GM21529 (cell line): ENCODE results near the gene FRMD4A.
"Not testable (repeated sequence)": the region's sequence is repeated elsewhere in the genome, so short reads cannot be mapped to it uniquely, and the experiment has no call there.

ENCODE experiments used
- ATAC-seq: cut with Tn5 transposase; IDR thresholded peaks from one replicate; pipeline ENCODE4 v1.9.1; 2021; ENCODE audit not compliant: unreplicated experiment

FRMD4A gene

DNA sequence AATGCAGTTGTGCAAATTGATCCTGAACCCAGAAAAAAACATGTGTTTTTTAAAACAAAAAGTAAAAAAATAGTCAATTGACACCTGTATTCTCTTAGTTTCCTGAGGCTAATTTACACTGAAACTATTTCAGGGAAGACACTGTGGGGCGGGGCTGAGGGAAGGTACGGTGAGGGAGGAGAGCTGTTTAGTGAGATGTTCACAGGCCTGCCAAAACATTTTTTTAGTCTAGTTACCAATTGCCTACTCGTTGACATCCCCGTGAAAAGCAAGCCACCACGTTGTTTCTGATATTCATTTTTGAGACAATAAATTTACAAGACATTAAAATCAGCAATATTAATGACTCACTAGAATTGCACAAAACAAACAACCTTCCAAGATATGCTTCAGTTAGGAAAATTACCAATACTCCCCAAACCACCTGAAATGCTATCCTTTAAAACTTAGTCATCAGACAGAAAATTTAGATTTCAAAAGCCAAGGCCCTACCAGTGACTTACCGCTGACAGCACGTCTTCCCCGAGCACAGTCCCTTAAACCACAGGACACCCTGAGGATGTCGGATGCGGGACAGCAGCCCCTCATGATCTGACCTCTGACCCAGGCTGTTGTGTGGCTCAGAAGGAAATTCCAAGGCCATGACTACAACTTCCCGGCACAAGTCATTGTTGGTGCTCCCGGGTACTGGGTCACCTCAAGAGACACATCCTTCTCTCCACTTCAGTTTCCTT is 464.8 kb downstream of the FRMD4A start:
- ATAC-seq = no peak

DNA sequence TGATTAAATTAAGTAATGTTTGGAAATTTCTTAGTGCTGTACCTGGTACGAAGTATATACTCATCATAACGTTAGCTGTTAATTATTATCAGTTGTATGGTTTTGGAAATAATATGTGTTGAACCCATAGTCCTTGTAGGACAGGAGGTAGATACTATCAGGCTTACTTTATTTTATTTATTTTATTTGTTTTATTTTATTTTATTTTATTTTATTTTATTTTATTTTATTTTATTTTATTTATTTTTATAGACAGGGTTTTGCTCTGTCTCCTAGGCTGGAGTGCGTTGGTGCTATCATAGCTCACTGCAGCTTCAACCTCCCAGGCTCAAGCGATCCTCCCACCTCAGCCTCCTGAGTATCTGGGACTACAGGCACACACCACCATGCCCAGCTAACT is 465.5 kb downstream of the FRMD4A start:
- ATAC-seq = not testable (repeated sequence)

DNA sequence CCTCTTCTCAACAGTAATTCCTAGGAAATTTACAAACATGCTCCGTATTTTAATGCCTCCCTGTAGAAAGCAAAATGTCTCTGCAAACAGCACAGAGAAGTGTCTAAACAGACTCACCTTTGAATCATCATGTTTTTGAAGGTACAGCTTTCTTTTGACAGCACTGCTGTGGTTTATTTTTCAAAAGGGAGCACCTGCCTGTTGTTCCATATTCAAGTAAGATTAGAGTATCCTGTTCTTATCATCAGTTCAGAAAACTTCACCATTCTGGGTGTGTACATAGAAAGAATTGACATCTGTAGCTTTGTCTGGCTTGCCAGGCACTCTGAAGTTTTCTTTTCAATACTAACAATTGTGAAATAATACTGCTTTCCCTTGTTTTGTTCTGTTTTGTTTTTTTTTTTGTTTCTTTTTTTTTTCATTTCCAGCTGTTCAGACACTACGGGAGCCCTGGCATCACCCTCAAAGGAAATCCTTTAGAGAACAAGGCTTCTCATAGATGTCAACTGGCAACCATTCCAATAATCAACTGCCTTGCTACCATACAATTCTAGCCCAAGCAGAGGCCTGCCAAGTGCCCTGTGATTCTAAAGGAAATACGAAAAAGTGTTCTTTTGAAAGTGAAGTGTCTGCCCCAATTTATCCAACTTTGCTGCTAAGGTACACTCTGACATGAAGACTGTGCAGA is 468.0 kb downstream of the FRMD4A start:
- ATAC-seq = no peak

DNA sequence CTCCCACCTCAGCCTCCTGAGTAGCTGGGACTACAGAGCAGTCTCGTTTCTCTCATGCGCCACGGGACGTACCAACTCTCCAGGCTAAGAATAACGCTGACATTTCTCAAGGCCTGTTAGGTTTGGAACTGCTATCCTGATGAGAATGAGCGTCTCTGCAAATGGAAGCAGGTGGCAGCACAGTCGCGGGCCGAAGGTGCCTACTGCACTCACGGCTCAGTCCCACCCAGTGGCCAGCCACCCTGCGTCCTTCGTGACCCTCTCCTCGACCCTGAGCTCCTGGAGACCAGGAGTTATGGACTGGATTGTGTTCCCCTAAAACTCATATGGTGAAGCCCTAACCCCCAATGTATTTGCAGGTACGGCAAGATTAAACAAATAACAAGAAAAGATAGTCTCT is 469.8 kb downstream of the FRMD4A start:
- ATAC-seq = no peak

DNA sequence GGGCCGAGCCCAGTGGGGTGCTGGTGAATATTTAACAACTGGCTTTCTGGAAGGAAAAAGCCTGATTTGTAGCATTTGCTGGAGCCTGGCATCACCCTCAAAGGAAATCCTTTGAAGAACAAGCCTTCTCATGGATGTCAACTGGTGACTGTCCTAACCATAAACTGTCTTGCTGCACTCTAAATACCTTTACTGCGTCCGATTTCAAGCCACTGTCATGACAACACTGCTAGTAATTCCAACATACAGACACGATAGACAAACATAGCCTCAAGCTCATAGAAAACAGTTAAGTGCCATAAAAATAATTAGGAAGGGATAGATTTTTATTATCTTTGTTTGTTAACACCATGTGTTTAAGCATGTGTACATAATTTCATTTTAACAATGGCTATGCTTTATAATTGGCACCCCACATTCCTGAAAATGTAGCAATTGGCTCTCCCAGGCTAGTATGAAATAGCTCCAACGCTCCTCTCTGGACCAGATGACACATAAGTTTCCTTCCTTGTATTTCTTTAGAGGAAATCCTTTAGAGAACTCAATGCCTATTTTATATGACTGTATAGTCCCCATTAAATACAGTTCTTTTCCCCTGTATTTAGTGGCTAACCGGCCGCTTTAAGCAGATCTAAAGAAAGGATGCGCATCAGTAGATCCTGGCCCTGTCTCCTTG is 470.6 kb downstream of the FRMD4A start:
- no peak for ATAC-seq

DNA sequence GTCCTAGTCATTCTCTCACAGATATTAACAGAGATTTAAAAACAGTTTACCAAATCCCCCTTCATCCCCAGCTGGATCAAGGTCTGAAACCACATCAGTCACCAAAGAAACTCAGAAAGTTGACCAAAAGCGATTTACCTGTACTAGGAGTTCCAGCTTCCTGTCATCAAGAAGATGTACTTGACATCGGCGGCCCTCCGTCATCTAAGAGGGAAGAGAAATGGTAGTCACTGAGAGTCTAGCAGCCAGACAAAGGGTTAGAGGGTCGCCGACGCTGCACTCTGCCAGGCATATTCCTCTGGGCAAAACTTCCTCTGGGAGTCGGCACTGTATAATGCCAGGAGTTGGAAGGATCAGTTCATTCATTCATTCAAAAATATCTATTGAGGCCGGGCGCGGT is 472.0 kb downstream of the FRMD4A start:
- ATAC-seq = no peak

DNA sequence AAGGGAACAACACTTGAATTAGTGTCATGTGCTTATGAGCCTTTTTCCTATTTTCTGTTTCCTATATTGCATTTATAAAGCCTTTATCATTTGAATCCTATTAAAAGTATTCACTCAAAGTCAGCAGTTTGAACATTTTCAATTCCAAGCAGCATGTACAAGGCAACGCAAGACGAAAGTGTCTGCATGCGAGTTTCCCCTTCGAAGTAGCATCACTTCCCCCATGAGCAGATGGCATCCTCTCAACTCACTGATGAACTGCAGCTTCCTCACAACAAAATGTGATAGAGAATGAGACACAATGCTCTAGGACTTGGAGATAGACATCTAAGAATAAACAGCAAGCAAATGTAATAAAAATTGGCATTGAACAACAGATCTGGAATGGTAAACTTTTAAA is 473.3 kb downstream of the FRMD4A start:
- no peak for ATAC-seq

DNA sequence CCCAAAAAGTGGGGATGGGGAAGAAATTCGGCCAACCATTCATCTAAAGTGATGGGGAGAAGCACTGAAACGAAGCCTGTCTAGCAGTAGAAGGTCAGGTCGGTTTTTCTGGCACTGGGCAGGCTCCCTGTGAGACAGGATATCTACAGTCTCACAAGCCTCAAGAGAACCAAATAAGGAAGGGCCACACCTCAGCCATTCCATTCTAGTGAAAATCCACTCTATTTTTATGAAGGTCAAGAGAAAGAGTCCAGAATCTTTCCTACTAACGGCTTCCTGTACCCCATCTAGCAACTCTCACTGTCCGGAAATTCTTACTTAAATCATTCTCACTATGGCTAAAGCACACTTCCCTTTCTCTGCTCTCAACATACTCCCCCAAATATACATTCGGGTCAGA is 476.9 kb downstream of the FRMD4A start:
- no peak for ATAC-seq

DNA sequence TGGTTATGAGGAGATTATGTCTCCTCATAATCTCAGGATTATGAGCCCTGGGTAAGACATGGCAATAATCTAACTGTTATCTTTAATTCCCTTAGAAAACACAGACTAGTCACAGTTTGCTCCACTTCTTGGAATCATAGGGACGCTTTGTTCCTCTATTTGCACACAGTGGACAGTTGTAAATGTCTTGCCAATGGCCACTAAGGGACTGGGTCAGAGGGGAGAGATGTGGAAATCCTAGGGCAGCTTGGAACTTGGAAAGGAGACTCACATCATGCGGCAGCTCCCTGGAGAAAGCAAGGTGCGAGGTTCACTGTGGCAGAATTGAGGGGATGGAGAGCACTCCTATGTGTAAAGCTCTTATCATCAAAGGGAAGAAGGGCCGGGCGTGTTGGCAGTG is 477.9 kb downstream of the FRMD4A start:
- no peak for ATAC-seq

DNA sequence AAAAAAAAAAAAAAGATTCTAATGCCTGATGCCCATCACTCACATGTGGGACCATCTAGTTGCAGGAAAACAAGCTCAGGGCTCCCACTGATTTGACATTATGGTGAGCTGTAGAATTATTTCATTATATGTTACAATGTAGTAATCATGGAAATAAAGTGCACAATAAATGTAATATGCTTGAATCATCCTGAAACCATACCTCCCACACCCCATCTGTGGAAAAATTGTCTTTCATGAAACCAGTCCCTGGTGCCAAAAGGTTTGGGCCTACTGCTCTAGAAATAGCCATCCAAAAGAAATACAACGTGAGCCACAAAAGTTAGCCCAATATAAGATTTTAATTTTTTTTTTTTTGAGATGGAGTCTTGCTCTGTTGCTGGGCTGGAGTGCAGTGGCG is 478.8 kb downstream of the FRMD4A start:
- ATAC-seq = no peak

DNA sequence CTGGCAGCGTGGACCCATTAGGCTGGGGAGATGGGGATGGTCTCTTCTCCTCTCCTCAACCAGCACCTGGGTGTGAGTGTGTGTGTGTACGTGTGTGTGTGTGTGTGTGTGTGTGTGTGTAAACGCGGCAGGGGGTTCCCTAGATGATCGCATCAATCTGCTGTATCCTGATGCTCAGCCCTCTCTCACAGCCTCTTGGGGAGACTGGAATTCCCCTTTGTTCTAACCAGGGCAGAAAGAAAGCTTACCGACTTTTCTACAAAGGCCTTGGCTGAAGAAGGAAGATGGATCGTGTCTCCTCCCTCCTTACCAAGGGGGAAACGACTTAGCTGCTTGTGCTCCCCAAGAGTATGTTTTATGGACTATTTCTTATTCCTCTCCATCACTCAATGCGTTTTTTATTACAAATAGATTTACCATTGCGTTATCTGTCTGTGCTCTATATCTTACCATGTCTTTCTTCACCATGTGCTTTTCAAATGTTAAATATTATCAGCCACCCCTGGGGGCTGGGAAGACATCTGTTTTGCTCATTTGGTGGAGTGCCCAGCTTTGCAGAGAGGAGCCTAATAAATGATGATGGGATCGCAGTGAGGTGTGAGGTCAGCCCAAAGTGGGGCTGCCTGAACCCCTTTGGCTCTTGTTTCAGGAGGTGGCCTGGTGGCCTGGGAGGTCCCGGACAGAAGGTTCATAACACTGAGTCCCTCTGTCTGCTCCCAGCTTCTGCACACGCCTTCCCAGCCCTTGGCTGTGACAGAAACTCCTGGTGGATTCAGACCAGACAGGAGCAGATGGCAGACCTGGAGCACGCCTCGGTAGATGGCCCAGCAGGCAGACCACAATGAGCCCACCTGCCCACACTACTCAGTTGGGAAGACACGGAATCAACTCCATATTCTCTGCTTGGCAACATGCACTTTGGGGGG is 481.9 kb downstream of the FRMD4A start:
- no peak for ATAC-seq

DNA sequence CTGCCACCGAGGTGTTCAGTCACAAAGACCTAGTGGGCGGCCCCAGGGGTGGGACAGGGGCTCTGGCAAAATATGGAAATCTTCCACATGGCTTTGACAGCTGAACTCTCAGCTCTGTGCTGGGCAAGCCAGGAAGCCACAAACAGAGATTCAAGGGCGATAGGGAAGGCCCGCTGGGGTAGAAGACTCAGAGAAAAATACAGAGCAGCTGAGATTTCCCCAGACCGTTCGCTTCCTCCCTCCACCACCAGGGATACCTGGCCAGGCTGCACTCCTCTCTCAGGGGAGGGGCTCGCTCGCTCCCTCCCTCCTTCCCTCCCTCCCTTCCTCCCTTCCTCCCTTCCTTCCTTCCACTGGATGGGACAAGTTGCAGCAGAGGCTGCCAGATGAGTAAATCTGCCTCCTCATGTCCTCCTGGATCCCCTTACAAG is 483.5 kb downstream of the FRMD4A start:
- ATAC-seq = no peak

DNA sequence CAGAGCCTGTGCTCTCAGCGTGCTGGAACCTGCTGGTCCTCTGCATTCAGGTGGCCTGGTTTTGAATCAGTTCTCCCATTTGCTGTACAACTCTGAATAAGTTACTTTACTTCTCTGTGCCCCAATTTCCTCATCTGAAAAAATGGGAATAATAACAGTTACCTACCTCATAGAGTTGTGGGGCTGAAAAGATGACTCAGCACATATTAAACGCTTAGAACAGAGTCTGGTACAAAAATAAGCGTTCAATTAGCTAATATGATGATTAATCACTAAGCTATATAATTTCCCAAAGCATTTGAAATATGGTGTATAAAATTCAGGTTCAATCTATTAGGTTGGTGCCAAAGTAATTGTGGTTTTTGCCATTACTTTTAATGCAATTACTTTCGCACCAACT is 484.8 kb downstream of the FRMD4A start:
- no peak for ATAC-seq

DNA sequence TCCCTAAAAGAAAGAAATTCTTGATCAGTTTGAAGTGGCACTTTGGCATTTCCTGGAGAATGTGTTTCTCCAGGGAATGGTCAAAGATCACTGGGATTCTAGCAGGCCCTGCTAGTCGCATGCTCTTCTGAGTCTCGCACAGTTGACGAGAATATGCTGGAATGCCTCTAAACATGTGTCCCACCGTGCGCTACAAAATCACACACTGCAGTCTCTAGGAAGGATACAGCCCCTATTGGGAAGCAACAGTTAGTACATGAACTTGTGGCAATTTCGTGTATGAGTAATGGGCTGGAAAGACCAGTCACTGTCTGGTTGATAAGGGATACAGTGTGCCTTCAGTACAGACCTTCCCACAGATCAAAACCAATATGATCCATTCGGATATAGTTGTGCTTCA is 486.1 kb downstream of the FRMD4A start:
- ATAC-seq = no peak

DNA sequence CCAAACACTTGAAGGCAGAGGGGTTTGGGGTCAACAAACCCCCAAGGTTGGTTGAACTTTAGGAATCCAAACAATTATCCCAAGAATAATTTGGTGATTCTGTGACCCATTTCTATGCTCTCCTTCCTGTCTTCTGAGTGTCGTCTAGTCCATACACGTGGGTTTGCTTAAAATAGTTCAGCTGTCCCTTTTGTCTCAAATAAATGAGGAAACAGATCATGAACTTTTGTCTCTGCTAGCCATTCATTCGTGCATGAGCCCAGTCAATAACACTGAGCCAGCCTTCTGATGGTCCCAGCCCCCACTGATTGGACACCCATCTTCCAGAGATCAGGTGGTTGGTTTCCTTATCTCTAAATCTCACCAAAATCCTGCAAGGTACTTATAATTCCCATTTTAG is 488.6 kb downstream of the FRMD4A start:
- ATAC-seq = no peak

DNA sequence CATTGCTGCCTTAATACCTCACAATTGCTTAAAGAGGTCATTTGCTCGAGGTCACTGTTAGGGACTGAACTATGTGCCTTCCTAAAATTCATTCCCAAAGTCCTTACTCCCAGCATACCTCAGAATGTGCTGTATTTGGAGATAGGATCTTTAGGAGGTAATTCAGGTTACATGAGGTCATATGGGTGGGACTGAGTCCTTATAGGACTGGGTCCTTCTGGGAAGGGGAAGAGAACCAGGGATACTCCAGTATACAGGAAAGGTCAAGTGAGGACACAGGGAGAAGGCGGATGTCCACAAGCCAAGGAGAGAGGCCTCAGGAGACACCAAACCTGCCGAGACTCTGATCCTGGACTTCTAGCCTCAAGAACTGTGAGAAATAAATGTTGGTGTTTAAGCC is 490.7 kb downstream of the FRMD4A start:
- no peak for ATAC-seq

DNA sequence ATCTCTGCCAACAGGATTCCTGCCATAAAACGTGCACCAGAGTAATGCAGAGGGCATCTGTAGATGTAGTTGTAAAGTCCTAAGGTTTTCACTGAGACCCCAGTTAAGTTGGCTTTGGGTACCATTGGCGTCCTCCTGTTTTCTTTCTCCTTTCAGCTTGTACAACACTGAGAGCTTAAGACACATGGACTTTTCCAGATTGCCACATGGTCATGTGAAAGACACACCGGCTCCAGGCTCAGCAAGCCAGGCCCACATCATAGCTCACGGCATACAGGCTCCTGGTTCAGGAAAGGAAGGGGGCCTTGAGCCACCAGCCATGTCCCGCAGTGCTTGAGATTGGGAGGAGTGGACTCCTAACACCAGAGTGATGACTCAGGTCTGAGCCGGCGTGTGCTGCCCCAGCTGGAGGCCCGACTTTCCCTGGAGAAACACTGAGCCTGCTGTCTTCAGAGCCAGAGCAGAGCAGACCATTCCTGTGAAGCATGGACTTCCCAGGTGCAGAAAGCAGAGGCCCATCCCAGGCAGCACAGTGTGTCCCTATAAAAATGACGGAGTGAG is 491.2 kb downstream of the FRMD4A start:
- ATAC-seq = no peak

DNA sequence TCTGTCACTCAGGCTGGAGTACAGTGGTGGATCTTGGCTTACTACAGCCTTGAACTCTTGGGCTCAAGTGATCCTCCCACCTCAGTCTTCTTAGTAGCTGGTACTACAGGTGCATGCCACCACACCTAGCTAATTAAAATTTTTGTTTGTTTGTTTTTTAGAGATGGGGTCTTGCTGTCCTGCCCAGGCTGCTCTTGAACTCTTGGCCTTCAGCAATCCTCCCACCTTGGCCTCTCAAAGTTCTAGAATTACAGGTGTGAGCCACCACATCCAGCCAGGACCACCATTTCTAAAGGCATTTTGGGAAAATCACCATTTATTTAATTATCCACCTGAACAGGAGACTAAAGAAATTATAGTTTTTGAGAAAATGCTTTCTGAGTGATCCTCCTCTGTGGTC is 491.7 kb downstream of the FRMD4A start:
- no peak for ATAC-seq

DNA sequence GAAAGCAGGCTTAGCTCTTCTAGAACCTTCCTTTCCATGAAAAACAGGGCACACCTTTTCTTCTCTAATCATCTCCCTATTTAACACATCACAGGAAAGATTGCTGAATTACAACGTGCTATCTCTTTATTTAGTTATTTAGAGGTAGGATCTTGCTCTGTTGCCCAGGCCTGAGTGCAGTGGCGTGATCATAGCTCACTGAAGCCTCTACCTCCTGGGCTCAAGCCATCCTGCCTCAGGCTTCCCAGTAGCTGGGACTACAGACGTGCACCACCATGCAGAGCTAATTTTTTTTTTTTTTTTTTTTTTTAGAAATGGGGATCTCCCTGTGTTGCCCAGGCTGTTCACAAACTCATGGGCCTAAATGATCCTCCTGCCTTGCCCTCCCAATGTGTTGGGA is 492.8 kb downstream of the FRMD4A start:
- no peak for ATAC-seq

DNA sequence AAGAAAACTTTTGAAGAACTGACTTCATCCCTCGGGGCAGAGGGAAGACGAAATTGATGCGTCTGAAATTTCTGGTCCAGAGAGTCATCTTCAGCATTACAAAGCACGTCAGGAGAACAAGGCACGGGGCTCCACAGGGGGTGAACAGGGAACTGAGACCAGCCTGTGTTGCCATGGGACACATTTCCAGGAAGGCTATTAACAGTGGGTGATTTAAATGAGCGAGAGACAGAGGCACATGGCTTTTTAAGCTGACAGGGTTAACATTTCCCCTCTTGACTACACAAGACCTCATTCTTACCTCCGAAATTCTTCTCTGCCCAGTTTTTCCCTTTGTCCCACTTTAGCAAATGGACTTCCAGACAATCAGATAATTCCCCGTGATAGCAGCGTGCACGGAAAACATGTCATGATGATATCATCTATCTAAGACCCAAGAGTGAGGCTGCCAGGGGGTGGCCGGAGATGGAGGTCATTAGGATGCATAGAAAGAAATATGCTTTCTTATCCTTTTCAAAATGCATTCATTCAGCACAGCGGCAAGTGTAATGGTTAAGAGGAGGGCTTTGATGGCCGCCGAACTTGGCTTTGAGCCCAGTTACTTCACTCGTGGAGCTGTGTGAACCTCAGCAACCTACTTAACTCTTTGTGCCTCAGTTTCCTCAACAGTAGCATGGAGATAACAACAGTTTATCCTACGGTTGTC is 496.0 kb downstream of the FRMD4A start:
- no peak for ATAC-seq
